ENCODE data around the gene CALHM2.
"Not testable (repeated sequence)": the region's sequence is repeated elsewhere in the genome, so short reads cannot be mapped to it uniquely, and the experiment has no call there.

The CALHM2 gene

DNA sequence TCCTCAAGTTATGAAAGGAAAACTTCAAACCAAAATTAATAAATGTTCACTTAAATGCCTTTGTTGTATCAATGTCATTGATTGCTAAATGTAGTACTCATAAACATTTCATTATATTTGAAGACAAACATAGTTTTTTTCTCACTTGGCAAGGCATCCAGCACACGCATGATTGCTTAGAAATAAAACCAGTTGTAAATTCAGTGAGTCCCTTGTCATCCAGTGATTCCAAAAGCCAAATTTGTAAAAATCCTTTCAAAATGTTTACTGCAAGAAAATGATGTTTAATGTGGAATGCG lies 35.2 kb upstream of the CALHM2 start:
- TF ChIP-seq, protein P1, sequence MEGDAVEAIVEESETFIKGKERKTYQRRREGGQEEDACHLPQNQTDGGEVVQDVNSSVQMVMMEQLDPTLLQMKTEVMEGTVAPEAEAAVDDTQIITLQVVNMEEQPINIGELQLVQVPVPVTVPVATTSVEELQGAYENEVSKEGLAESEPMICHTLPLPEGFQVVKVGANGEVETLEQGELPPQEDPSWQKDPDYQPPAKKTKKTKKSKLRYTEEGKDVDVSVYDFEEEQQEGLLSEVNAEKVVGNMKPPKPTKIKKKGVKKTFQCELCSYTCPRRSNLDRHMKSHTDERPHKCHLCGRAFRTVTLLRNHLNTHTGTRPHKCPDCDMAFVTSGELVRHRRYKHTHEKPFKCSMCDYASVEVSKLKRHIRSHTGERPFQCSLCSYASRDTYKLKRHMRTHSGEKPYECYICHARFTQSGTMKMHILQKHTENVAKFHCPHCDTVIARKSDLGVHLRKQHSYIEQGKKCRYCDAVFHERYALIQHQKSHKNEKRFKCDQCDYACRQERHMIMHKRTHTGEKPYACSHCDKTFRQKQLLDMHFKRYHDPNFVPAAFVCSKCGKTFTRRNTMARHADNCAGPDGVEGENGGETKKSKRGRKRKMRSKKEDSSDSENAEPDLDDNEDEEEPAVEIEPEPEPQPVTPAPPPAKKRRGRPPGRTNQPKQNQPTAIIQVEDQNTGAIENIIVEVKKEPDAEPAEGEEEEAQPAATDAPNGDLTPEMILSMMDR (IDR thresholded peaks at IDR 0.05; ENCODE audit: control insufficient read depth, extremely low read depth, insufficient read depth) = no peak
- peak; percentile 89 for DNase-seq (ENCODE audit: low read depth)
- no peak overlapping the region for H3K4me3 ChIP-seq (ENCODE audit: low read depth, low read length)

DNA sequence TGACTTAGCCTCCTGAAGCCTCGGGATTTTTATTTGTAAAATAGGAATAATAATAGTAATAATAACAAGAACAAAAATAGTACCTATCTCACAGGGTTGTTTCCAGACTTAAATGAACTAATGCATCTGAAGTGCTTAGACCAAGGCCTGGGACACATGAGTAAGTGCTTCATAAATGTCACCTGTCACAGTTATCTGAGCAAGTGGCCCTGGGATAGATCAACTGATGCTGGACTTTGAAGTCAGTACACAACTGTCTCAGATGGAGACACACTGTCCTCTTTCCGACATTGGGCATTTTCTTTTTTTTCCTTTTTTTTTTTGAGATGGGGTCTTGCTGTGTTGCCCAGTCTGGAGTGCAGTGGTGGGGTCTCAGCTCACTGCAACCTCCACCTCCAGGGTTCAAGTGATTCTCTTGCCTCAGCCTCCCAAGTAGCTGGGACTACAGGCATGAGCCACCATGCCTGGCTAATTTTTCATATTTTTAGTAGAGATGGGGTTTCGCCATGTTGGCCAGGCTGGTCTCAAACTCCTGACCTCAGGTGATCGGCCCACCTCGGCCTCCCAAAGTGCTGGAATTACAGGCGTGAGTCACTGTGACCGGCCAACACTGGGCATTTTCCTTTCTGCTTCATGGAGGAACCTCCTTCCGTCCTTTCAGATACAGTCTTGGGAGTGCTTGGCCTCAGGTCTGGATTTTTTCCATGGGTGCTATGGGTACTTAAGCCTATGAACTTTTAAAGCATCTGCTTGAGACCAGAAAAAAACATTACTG lies 34.7 kb upstream of the CALHM2 start:
- DNase-seq (ENCODE audit: low read depth) = not testable (repeated sequence)

DNA sequence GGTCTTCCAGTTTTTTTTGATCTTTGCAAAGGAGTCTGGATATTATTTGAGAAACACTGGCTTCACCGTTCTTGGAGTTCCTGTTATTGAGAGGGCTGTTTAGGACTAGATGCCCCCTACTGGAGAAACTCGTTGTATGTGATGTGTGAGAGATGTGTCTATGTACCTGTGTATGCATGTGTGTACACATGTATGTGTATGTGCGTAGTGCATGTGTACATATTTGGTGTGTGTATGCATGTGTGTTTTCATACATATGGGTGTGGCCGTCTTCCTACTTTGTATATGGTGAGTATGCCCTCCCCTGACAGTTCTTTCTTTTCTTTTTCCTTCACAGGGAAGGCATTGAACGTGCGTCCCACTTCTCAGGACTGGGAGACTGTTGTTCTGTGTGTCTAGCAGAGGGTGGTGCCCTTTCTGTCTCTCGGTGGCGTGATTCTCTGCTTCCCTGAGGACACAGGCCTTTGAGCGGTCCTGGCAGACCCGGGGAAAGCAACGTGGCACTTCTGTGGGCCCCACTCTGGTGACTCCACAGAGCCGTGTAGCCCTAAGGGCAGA lies 29.9 kb upstream of the CALHM2 start:
- DNase-seq (ENCODE audit: low read depth) = peak; percentile 34
- TF ChIP-seq, protein P1 (IDR thresholded peaks at IDR 0.05; ENCODE audit: control insufficient read depth, extremely low read depth, insufficient read depth) = peak; percentile 58
- H3K4me3 ChIP-seq (ENCODE audit: low read depth, low read length) = no peak overlapping the region

More for the DNA sequence above, 34.7 kb upstream of the CALHM2 start:
- not testable (repeated sequence) for H3K4me3 ChIP-seq (ENCODE audit: low read depth, low read length)

DNA sequence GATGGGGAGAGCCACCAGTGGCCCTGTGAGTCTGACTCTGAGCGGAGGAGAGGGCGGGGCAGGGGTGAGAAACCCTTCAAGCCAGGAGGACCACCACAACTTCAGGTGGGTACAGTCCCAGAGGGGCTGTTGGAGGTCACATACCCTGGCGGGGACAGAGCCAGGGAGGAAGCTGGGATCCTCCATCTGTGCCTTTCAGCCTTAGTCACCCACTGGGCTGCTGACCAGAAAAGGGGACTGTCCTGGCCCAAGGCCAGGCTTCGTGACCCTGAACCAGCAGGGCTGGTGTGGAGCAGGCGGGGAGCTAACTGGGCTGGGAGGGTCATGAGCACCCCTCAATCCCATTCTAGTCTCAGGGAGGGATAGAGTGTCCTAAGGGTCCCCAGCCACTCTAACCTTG lies 28.4 kb upstream of the CALHM2 start:
- TF ChIP-seq, protein P1 (IDR thresholded peaks at IDR 0.05; ENCODE audit: control insufficient read depth, extremely low read depth, insufficient read depth) = no peak
- DNase-seq (ENCODE audit: low read depth) = no peak
- H3K4me3 ChIP-seq (ENCODE audit: low read depth, low read length) = no peak overlapping the region

DNA sequence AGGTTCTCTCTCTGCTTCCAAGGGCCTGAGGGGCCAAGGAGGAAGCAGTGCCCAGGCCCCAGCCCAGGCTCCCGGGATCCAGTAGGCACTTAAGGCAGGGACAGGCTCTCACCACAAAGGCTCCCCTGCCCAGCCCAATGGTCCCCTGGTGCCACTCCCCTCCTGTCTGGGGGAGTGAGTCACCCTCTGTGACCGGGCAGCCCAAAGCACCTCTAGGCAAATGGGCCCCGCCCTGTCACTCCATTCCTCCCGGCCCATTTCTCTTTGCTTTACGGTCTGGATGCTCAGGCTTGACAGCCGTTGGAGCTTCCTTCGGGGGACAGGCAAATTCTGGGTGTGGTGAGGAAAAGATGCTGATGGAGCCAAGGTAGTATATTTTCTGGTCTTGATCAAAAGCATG lies 27.0 kb upstream of the CALHM2 start, which contains the start of gene CALHM3:
Gene CALHM3, minus strand, starts transcription at position 106 of the 400 bp plus-strand sequence. CDS start 208 bp downstream, outside the sequence.
- DNase-seq (ENCODE audit: low read depth) = no peak
- no peak within 1 kb of the TSS for H3K4me3 ChIP-seq (ENCODE audit: low read depth, low read length)
- TF ChIP-seq, protein P1 (IDR thresholded peaks at IDR 0.05; ENCODE audit: control insufficient read depth, extremely low read depth, insufficient read depth) = no peak

DNA sequence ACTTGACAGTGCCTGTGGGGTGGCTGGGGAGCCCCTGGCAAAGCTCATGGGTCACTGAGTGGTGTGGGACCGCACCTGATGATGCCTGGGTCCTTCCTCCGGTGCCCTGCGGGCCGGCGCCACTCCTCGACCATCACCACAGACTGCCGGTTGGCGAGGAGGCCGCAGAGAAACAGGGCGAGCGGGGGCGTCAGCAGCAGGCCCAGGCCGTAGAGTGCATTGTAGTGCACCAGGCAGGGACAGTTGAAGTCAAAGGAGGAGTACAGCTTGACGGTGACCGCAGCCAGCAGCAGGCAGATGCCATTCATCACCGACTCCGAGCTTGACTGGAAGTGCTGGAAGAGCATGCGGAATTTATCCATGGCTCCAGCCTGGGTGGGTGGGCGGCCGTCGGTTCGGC lies 26.5 kb upstream of the CALHM2 start:
- no peak overlapping the region for H3K4me3 ChIP-seq (ENCODE audit: low read depth, low read length)
- TF ChIP-seq, protein P1 (IDR thresholded peaks at IDR 0.05; ENCODE audit: control insufficient read depth, extremely low read depth, insufficient read depth) = no peak
- no peak for DNase-seq (ENCODE audit: low read depth)

DNA sequence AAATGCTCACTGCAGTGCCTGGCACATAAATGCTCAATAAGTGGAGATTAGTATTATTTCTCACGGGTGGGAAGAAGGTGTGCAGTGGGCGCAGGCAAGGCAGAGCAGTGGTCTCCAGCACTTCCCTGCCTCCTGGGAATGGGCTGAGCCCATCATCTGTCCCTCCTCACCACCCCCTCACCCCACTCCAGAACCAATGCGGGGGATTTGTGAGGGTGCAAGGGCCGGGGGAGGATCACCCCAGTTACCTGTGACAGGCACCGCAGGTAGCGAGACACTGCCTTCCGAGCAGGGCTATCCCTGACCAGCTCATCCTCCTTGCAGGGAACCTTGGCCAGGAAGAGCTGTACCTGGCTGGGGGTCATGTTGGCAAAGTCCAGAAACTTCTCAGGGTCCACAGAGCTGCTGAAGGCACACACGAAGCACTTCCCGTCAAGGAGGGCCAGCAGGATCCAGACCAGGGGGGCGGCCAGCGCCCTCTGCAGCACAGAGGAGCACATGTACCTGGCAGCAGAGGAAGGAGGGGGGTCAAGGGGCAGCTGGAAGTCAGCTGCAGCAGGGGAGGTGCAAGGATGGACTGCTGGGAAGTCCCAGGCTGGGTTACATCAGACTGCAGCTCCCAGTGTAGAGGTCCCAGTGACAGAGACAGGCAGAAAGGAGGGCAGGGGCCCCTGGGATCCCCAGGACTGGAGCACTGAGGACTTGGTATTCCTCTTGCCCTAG lies 24.0 kb upstream of the CALHM2 start:
- TF ChIP-seq, protein P1 (IDR thresholded peaks at IDR 0.05; ENCODE audit: control insufficient read depth, extremely low read depth, insufficient read depth) = no peak
- no peak for DNase-seq (ENCODE audit: low read depth)
- H3K4me3 ChIP-seq (ENCODE audit: low read depth, low read length) = no peak overlapping the region

Measured in LNCaP clone FGC (cell line).